SJSA1 (cell line): ENCODE results near the gene AHDC1. TPM values are rescaled to one million over a fixed set of nuclear protein-coding genes. Genes with fewer than 3 reads are reported as not detected.

Experiments used
- DNase-seq, 2 experiments: peaks; one replicate each; pipeline ENCODE4 v3.0.0-alpha.2; 2015 to 2020; ENCODE audit warnings: low spot score in 2 of 2, low read depth in 1 of 2
- H3K27ac ChIP-seq: fragments of 250-450 bp; sonication (Bioruptor Pico); 2 replicates; pipeline ENCODE4 v1.5.1; 2020; ENCODE audit warnings: mild to moderate bottlenecking, moderate library complexity
- H3K27me3 ChIP-seq: fragments of 250-450 bp; sonication (Bioruptor Pico); replicated peaks from 2 replicates; pipeline ENCODE4 v1.5.1; 2020; ENCODE audit warnings: mild to moderate bottlenecking, moderate library complexity
- H3K36me3 ChIP-seq: fragments of 250-450 bp; sonication (Bioruptor Pico); 2 replicates; pipeline ENCODE4 v1.5.1; 2020; ENCODE audit warnings: mild to moderate bottlenecking
- H3K4me1 ChIP-seq: fragments of 250-450 bp; sonication (Bioruptor Pico); replicated peaks from 2 replicates; pipeline ENCODE4 v1.6.1; 2021; ENCODE audit warnings: mild to moderate bottlenecking
- H3K4me3 ChIP-seq: fragments of 250-450 bp; sonication (Bioruptor Pico); 2 replicates; pipeline ENCODE4 v1.5.1; 2020; ENCODE audit warnings: mild to moderate bottlenecking
- H3K9me3 ChIP-seq: fragments of 250-450 bp; sonication (Bioruptor Pico); replicated peaks from 2 replicates; pipeline ENCODE4 v1.5.1; 2020; ENCODE audit warnings: mild to moderate bottlenecking
- total RNA-seq: library from RNA; depleted of rRNA; stranded (reverse); fragments of >200 nt; shearing (Covaris generic); gene quantifications from 2 replicates; pipeline ENCODE4 v1.2.3, GENCODE V29; 2014

AHDC1 gene
- total RNA-seq, 1 experiment from 2014 or later = 2.9 TPM

GRCh38 chr1:27526569-27527222 is 77.2 kb downstream of the AHDC1 start:
- DNase-seq = no peak
- Histone ChIP-seq H3K27ac (no peak overlapping the region), H3K27me3 (no peaks in the 10 kb centered on the region), H3K36me3 (no peaks in the 10 kb centered on the region), H3K9me3 (no peaks in the 10 kb centered on the region), H3K4me3 (no peak overlapping the region), H3K4me1 (peaks cover 7% of the 10 kb centered on the region)

- no peak for DNase-seq
- Histone ChIP-seq H3K27me3 (no peaks in the 10 kb centered on the region), H3K27ac (no peak overlapping the region), H3K9me3 (no peaks in the 10 kb centered on the region), H3K4me1 (peaks cover 7% of the 10 kb centered on the region), H3K4me3 (no peak overlapping the region), H3K36me3 (no peaks in the 10 kb centered on the region)
Measured at GRCh38 chr1:27525296-27526272, 78.4 kb downstream of the AHDC1 start.

- Histone ChIP-seq H3K4me3 (no peak overlapping the region), H3K27ac (no peak overlapping the region), H3K27me3 (no peaks in the 10 kb centered on the region), H3K4me1 (peaks cover 5% of the 10 kb centered on the region), H3K36me3 (no peaks in the 10 kb centered on the region), H3K9me3 (no peaks in the 10 kb centered on the region)
- no peak for DNase-seq
Measured at GRCh38 chr1:27523337-27524020, 80.5 kb downstream of the AHDC1 start.

GRCh38 chr1:27522432-27523336 is 81.3 kb downstream of the AHDC1 start:
- Histone ChIP-seq H3K27me3 (no peaks in the 10 kb centered on the region), H3K9me3 (no peaks in the 10 kb centered on the region), H3K4me3 (no peak overlapping the region), H3K36me3 (no peaks in the 10 kb centered on the region), H3K4me1 (no peaks in the 10 kb centered on the region), H3K27ac (no peak overlapping the region)
- no peak for DNase-seq

- Histone ChIP-seq H3K9me3 (no peaks in the 10 kb centered on the region), H3K4me1 (no peaks in the 10 kb centered on the region), H3K27ac (no peak overlapping the region), H3K27me3 (no peaks in the 10 kb centered on the region), H3K36me3 (no peaks in the 10 kb centered on the region), H3K4me3 (no peak overlapping the region)
- no peak for DNase-seq
Measured at GRCh38 chr1:27521861-27522431, 82.0 kb downstream of the AHDC1 start.

GRCh38 chr1:27521336-27521831 is 82.6 kb downstream of the AHDC1 start:
- no peaks in the 10 kb centered on the region for H3K4me1 ChIP-seq
- H3K4me3 ChIP-seq = no peak overlapping the region
- no peaks in the 10 kb centered on the region for H3K36me3 ChIP-seq
- no peak overlapping the region for H3K27ac ChIP-seq
- H3K9me3 ChIP-seq = no peaks in the 10 kb centered on the region
- no peaks in the 10 kb centered on the region for H3K27me3 ChIP-seq
- no peak for DNase-seq

- Histone ChIP-seq H3K27me3 (no peaks in the 10 kb centered on the region), H3K9me3 (no peaks in the 10 kb centered on the region), H3K4me1 (no peaks in the 10 kb centered on the region), H3K4me3 (no peak overlapping the region), H3K27ac (no peak overlapping the region), H3K36me3 (no peaks in the 10 kb centered on the region)
- no peak for DNase-seq
Measured at GRCh38 chr1:27520651-27521050, 83.3 kb downstream of the AHDC1 start.

- no peak for DNase-seq
- H3K27ac ChIP-seq = no peak overlapping the region
- no peaks in the 10 kb centered on the region for H3K36me3 ChIP-seq
- H3K4me3 ChIP-seq = no peak overlapping the region
- no peaks in the 10 kb centered on the region for H3K4me1 ChIP-seq
- no peaks in the 10 kb centered on the region for H3K9me3 ChIP-seq
- no peaks in the 10 kb centered on the region for H3K27me3 ChIP-seq
Measured at GRCh38 chr1:27519331-27520258, 84.3 kb downstream of the AHDC1 start.

- Histone ChIP-seq H3K4me3 (no peak overlapping the region), H3K4me1 (no peaks in the 10 kb centered on the region), H3K36me3 (no peaks in the 10 kb centered on the region), H3K27me3 (no peaks in the 10 kb centered on the region), H3K9me3 (no peaks in the 10 kb centered on the region), H3K27ac (no peak overlapping the region)
- no peak for DNase-seq
Measured at GRCh38 chr1:27518808-27519207, 85.1 kb downstream of the AHDC1 start.

- Histone ChIP-seq H3K36me3 (no peaks in the 10 kb centered on the region), H3K9me3 (no peaks in the 10 kb centered on the region), H3K4me1 (no peaks in the 10 kb centered on the region), H3K27ac (no peak overlapping the region), H3K27me3 (no peaks in the 10 kb centered on the region), H3K4me3 (no peak overlapping the region)
- DNase-seq = no peak
Measured at GRCh38 chr1:27517907-27518718, 85.8 kb downstream of the AHDC1 start.

- Histone ChIP-seq H3K4me1 (no peaks in the 10 kb centered on the region), H3K27me3 (no peaks in the 10 kb centered on the region), H3K36me3 (no peaks in the 10 kb centered on the region), H3K27ac (no peak overlapping the region), H3K9me3 (no peaks in the 10 kb centered on the region), H3K4me3 (no peak overlapping the region)
- DNase-seq = no peak
Measured at GRCh38 chr1:27517301-27517700, 86.6 kb downstream of the AHDC1 start.
